Neuron (in vitro differentiated cells): ENCODE data around the gene PROM2.

Experiments used
- H2AFZ ChIP-seq: one replicate; pipeline ENCODE4 v1.6.1; 2013; ENCODE audit warnings: low read depth, mild to moderate bottlenecking, inconsistent platforms, low read length, moderate library complexity
- H3K27me3 ChIP-seq: one replicate; pipeline ENCODE4 v1.6.1; 2013; ENCODE audit warnings: low read length; ENCODE audit not compliant: insufficient read depth
- H3K36me3 ChIP-seq: one replicate; pipeline ENCODE4 v1.6.1; 2013; ENCODE audit warnings: low read length; ENCODE audit not compliant: insufficient read depth
- H3K4me1 ChIP-seq: one replicate; pipeline ENCODE4 v1.6.1; 2013; ENCODE audit warnings: low read length; ENCODE audit not compliant: insufficient read depth
- H3K4me3 ChIP-seq: 2 replicates; pipeline ENCODE4 v1.5.1; 2013; ENCODE audit warnings: mild to moderate bottlenecking, low read length, moderate library complexity
- H3K9me3 ChIP-seq: one replicate; pipeline ENCODE4 v1.6.1; 2013; ENCODE audit warnings: low read length

PROM2 gene

DNA sequence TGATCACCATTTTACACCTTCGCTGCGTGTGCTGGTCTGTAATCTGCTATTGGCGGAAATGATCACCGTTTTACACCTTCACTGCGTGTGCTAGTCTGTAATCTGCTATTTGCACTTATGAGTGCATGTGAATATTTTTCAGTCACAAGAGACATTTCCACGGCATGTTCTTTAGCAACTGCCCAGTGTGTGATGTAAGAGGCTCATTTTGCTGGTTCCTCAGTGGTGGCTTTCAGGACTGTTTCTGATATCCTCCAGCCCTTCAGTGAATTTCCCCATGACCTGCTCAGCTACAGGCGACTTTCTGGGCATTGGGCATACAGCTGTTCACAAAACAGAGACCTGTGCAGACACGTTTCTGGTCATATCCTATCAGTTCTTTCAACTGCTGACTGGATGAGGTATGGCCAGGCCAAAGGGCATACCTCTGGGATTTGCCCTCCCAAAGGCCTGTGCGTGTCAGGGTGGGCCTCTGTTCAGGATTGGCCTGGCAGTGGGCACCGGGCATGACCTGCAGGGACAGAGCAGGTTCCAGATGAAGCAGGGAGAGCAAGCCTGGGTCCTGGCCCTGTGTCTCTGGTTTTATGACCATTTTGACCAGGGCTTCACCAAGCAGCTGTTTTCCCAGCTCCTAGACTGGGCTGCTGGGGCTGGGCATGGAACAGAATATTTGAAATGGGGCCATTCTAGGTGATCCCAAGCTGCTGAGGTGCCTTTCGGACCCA lies 521 bp upstream of the PROM2 start:
- no peak overlapping the region for H2AFZ ChIP-seq
- no peak overlapping the region for H3K4me3 ChIP-seq
- no peaks in the 10 kb centered on the region for H3K36me3 ChIP-seq
- no peaks in the 10 kb centered on the region for H3K27me3 ChIP-seq
- no peaks in the 10 kb centered on the region for H3K4me1 ChIP-seq
- H3K9me3 ChIP-seq, result no peaks in the 10 kb centered on the region

DNA sequence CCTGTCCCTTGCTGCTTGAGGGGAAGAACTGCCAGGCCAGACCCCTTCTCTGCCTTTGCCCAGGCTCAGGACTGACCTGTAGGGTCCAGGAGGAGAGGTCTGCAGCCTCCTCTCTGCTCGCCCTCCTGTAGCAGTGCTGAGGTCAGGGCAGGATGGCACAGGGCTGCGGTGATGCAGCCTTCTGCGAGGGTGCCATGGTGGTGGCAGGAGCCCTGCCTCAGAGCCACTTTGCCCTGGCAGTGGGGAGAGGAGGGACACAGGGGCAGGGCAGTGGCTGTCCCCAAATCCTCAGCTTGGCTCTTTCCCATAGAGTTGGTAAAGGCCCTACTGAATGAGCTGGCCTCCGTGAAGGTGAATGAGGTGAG lies 884 bp downstream of the PROM2 start:
- no peaks in the 10 kb centered on the region for H3K4me1 ChIP-seq
- no peak overlapping the region for H3K4me3 ChIP-seq
- no peaks in the 10 kb centered on the region for H3K36me3 ChIP-seq
- H2AFZ ChIP-seq, result no peak overlapping the region
- no peaks in the 10 kb centered on the region for H3K9me3 ChIP-seq
- no peaks in the 10 kb centered on the region for H3K27me3 ChIP-seq

- Histone ChIP-seq H3K27me3 (no peaks in the 10 kb centered on the region), H3K36me3 (no peaks in the 10 kb centered on the region), H3K9me3 (no peaks in the 10 kb centered on the region), H3K4me1 (no peaks in the 10 kb centered on the region), H2AFZ (no peak overlapping the region), H3K4me3 (no peak overlapping the region)
Measured at GRCh38 chr2:95275601-95276243, 1.5 kb downstream of the PROM2 start.

GRCh38 chr2:95276244-95276887 lies 2.1 kb downstream of the PROM2 start:
- Histone ChIP-seq H3K4me1 (no peaks in the 10 kb centered on the region), H3K27me3 (no peaks in the 10 kb centered on the region), H3K36me3 (no peaks in the 10 kb centered on the region), H3K4me3 (no peak overlapping the region), H3K9me3 (no peaks in the 10 kb centered on the region), H2AFZ (no peak overlapping the region)

GRCh38 chr2:95276888-95277245 lies 2.6 kb downstream of the PROM2 start:
- Histone ChIP-seq H3K36me3 (no peaks in the 10 kb centered on the region), H3K4me1 (no peaks in the 10 kb centered on the region), H2AFZ (no peak overlapping the region), H3K9me3 (no peaks in the 10 kb centered on the region), H3K27me3 (no peaks in the 10 kb centered on the region), H3K4me3 (no peak overlapping the region)

DNA sequence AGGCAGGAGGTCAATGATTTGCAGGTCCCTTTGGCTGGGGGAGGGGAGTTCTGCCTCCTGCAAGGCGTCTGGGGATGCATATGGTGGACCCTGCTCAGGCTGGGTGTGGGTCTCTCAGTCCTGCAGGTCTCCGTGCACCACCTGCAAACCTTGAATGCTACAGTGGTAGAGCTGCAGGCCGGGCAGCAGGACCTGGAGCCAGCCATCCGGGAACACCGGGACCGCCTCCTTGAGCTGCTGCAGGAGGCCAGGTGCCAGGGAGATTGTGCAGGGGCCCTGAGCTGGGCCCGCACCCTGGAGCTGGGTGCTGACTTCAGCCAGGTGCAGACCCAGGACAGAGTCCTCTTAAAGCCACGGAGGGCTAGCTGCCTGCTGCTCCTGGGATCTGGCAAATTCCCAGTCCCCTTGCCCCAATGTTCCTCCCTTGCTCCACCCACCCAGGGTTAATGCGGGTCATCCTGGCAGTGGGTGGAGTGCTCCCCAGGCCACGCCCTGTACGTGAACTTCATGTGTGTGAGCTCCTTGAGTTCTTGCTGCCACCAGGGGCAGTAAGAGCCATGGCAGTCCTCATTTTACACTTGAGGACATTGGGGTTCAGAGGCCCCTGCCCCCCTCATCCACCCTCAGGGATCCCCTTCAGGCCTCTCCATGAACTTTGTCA lies 3.1 kb downstream of the PROM2 start:
- H3K4me1 ChIP-seq, result no peaks in the 10 kb centered on the region
- H3K36me3 ChIP-seq, result no peaks in the 10 kb centered on the region
- no peak overlapping the region for H3K4me3 ChIP-seq
- no peaks in the 10 kb centered on the region for H3K27me3 ChIP-seq
- no peaks in the 10 kb centered on the region for H3K9me3 ChIP-seq
- H2AFZ ChIP-seq, result no peak overlapping the region

DNA sequence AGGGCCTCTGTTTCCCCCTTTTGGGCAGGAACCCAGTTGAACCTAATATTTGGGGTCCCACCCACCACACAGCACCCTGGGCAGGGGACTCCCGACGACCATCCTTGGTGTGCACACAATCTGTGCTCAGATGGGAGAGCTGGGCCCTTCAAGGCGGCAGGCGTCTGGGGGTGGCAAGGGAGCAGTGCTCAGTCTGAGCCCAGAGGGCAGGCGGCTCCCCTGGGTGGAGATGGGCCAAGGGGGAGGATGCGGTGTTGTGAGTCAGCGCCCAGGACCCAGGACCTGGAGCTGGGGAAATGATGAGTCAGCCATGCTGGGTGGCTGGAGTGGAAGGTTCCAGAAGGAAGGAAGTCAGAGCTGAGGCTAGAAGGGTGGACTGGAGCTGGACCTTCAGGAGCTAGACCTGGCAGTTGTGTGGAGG lies 3.8 kb downstream of the PROM2 start:
- Histone ChIP-seq H3K9me3 (no peaks in the 10 kb centered on the region), H3K27me3 (no peaks in the 10 kb centered on the region), H3K36me3 (no peaks in the 10 kb centered on the region), H3K4me1 (no peaks in the 10 kb centered on the region), H3K4me3 (no peak overlapping the region), H2AFZ (no peak overlapping the region)

DNA sequence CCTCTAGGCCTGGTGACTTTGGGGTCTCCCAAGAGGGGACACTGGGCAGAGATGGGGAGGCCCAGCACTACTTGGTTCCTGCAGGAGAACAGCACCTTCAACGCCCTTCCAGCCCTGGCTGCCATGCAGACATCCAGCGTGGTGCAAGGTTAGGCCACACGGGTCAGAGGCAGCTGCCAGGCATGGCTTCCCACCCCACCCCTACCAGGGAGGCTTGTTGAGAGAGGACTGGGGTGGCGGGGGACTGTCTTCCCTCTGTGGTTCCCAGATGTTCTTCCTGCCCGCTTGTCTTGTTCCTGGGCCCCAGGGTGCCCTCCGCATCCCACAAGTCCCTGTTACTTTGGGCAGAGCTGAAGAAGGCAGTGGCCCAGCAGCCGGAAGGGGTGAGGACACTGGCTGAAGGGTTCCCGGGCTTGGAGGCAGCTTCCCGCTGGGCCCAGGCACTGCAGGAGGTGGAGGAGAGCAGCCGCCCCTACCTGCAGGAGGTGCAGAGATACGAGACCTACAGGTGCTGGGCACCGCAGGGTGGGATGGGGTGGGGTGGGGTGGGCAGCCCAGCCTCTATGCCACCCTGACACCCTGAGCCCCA lies 4.5 kb downstream of the PROM2 start:
- no peaks in the 10 kb centered on the region for H3K27me3 ChIP-seq
- no peak overlapping the region for H3K4me3 ChIP-seq
- H3K9me3 ChIP-seq, result no peaks in the 10 kb centered on the region
- no peaks in the 10 kb centered on the region for H3K4me1 ChIP-seq
- H3K36me3 ChIP-seq, result no peaks in the 10 kb centered on the region
- no peak overlapping the region for H2AFZ ChIP-seq

DNA sequence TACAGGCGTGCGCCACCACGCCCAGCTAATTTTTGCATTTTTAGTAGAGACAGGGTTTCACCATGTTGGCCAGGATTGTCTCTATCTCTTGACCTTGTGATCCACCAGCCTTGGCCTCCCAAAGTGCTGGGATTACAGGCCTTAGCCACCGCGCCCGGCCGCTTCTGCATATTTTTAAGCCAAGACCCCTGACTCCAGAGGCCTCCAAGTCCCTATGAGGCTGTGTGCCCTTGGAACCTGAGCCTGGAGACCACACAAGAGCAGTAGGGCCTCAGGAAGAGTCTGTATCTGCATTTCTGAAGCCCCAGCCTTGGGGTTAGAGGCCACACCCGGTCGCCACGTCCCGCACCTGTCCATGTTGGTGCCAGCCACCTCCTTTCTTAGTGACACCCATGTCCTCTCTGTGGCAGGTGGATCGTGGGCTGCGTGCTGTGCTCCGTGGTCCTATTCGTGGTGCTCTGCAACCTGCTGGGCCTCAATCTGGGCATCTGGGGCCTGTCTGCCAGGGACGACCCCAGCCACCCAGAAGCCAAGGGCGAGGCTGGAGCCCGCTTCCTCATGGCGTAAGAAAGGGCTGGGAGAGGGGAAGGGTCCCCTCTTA lies 5.3 kb downstream of the PROM2 start:
- H3K4me3 ChIP-seq, result no peak overlapping the region
- H2AFZ ChIP-seq, result no peak overlapping the region
- no peaks in the 10 kb centered on the region for H3K9me3 ChIP-seq
- no peaks in the 10 kb centered on the region for H3K36me3 ChIP-seq
- H3K4me1 ChIP-seq, result no peaks in the 10 kb centered on the region
- no peaks in the 10 kb centered on the region for H3K27me3 ChIP-seq

DNA sequence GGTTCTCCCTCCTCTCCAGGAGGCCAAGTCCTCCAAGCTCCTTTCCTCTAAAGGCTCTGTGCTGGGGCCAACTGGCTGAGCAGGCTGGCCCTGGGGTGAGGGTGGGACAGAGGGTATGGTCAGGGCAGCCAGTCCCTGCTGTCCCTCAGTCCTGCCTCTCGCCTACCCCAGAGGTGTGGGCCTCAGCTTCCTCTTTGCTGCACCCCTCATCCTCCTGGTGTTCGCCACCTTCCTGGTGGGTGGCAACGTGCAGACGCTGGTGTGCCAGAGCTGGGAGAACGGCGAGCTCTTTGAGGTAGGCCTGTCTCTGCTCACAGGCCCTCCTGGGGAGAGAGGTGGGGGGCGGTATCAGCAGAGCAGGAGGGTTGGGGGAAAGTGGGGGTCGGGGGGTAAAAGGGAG lies 6.8 kb downstream of the PROM2 start:
- Histone ChIP-seq H3K36me3 (no peaks in the 10 kb centered on the region), H3K27me3 (no peaks in the 10 kb centered on the region), H2AFZ (no peak overlapping the region), H3K9me3 (no peaks in the 10 kb centered on the region), H3K4me3 (no peak overlapping the region), H3K4me1 (no peaks in the 10 kb centered on the region)

DNA sequence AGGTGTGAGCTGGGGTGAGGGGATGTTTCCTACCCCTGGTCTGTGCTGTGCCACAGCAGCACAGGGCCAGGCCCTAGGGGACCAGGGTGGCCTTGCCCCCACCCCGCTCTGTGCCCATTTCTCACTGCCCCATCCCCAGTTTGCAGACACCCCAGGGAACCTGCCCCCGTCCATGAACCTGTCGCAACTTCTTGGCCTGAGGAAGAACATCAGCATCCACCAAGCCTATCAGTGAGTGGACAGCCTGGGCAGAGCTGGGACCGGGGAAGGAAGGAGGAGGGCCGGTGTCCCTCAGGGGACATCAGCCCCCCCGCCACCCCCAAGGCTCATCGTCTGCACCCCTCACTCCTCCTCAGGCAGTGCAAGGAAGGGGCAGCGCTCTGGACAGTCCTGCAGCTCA lies 7.5 kb downstream of the PROM2 start:
- Histone ChIP-seq H3K4me3 (no peak overlapping the region), H3K36me3 (no peaks in the 10 kb centered on the region), H2AFZ (no peak overlapping the region), H3K27me3 (no peaks in the 10 kb centered on the region), H3K9me3 (no peaks in the 10 kb centered on the region), H3K4me1 (no peaks in the 10 kb centered on the region)

- Histone ChIP-seq H3K27me3 (no peaks in the 10 kb centered on the region), H3K36me3 (no peaks in the 10 kb centered on the region), H3K4me3 (no peak overlapping the region), H3K9me3 (no peaks in the 10 kb centered on the region), H3K4me1 (no peaks in the 10 kb centered on the region), H2AFZ (no peak overlapping the region)
Measured at GRCh38 chr2:95282458-95282857, 8.2 kb downstream of the PROM2 start.

DNA sequence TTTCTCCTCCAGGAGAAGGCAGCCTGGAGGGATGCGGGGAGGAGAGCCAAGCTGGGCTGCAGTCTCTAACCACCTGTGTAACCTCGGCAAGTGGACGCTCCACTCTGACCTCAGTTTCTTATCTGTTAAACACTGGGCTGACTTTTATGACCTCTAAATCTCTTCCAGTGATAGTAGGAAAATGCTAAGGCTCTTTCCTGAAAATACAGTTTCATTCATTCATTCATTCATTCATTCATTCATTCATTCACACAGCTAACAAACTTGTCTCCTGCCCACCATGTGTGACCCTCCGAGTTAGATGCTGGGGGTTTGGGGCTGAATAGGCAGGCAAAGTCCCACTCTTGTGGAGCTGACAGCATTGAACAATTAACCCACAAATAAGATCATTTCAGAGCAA lies 9.3 kb downstream of the PROM2 start:
- Histone ChIP-seq H3K4me1 (no peaks in the 10 kb centered on the region), H3K4me3 (no peak overlapping the region), H3K27me3 (no peaks in the 10 kb centered on the region), H3K9me3 (no peaks in the 10 kb centered on the region), H3K36me3 (no peaks in the 10 kb centered on the region), H2AFZ (no peak overlapping the region)
